Sigmoid colon (tissue), 4 donors: ENCODE measurements around the gene CFAP100.

Experiments used
- POLR2A ChIP-seq, 2 donors: fragments of 450-650 bp; IDR thresholded peaks; one replicate each; pipeline ENCODE4 v1.6.1; 2016; ENCODE audit warnings: antibody characterized with exemption in 2 of 2, mild to moderate bottlenecking in 2 of 2, moderate library complexity in 2 of 2
- POLR2AphosphoS5 ChIP-seq, 4 donors: sonication (generic); formaldehyde crosslinking; IDR thresholded peaks; one replicate each; pipeline ENCODE4 v1.6.1; 2017; ENCODE audit warnings: antibody characterized with exemption in 4 of 4
- TF ChIP-seq, protein P1 (sequence below), 4 experiments: fragments of 450-650 bp in 3 of 4; fragments of 200-600 bp in 1 of 4; IDR thresholded peaks; one replicate each; pipeline ENCODE4 v1.5.1; 2016 to 2019; ENCODE audit warnings: antibody characterized with exemption in 4 of 4, mild to moderate bottlenecking in 3 of 4, moderate library complexity in 2 of 4

- TF ChIP-seq POLR2A (IDR thresholded peaks at IDR 0.05) (no peak), POLR2AphosphoS5 (IDR thresholded peaks at IDR 0.05) (no peak)
- TF ChIP-seq, protein P1, sequence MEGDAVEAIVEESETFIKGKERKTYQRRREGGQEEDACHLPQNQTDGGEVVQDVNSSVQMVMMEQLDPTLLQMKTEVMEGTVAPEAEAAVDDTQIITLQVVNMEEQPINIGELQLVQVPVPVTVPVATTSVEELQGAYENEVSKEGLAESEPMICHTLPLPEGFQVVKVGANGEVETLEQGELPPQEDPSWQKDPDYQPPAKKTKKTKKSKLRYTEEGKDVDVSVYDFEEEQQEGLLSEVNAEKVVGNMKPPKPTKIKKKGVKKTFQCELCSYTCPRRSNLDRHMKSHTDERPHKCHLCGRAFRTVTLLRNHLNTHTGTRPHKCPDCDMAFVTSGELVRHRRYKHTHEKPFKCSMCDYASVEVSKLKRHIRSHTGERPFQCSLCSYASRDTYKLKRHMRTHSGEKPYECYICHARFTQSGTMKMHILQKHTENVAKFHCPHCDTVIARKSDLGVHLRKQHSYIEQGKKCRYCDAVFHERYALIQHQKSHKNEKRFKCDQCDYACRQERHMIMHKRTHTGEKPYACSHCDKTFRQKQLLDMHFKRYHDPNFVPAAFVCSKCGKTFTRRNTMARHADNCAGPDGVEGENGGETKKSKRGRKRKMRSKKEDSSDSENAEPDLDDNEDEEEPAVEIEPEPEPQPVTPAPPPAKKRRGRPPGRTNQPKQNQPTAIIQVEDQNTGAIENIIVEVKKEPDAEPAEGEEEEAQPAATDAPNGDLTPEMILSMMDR (IDR thresholded peaks at IDR 0.05): no peak
Observed at GRCh38 chr3:126353694-126354321, 40.9 kb upstream of the CFAP100 start.
